ENCODE data around the gene NUCKS1.

GRCh38 chr1:205670150-205670446 lies 79.9 kb downstream of the NUCKS1 start:
- no peak for TF ChIP-seq POLR2AphosphoS5 (IDR thresholded peaks at IDR 0.05; ENCODE audit: low read depth, low read length)
- no peak for TF ChIP-seq TAF1 (IDR thresholded peaks at IDR 0.05; ENCODE audit: borderline replicate concordance, insufficient read depth, low read length)
- TF ChIP-seq REST (IDR thresholded peaks at IDR 0.05; ENCODE audit: insufficient read depth in 1 of 2, low read depth in 2 of 2, low read length in 2 of 2) = no peak
- TF ChIP-seq SIN3A (IDR thresholded peaks at IDR 0.05; ENCODE audit: borderline replicate concordance, insufficient read depth, low read length) = no peak

Data from PFSK-1 (cell line).